ENCODE data around the gene PSMD12. TPM values are rescaled to one million over a fixed set of nuclear protein-coding genes. Genes with fewer than 3 reads are reported as not detected.
A peak's percentile ranks its signal among the peaks of the same experiment; 100 is the strongest.

The PSMD12 gene
- total and polyA plus RNA-seq, 9 of the 15 experiments (the other 6 are each of a cell fraction or from before 2014, with no cell fraction given), result 36.6 to 150 (median 65.5) TPM

- TF ChIP-seq CHD7 (IDR thresholded peaks at IDR 0.05; ENCODE audit: low read depth, low read length) (no peak), MED1 (CRISPR knock-in tag; IDR thresholded peaks at IDR 0.05; ENCODE audit: borderline replicate concordance) (no peak), CREB1 (IDR thresholded peaks at IDR 0.05) (peak; percentile 55; the same call in 1 of the 2 replicates), CREB1 (CRISPR knock-in tag; IDR thresholded peaks at IDR 0.05) (no peak), ZBTB17 (CRISPR knock-in tag; IDR thresholded peaks at IDR 0.05) (0 out of 2 replicates have a peak, but pooled peaks have one; percentile 20), PBX2 (CRISPR knock-in tag; IDR thresholded peaks at IDR 0.05; ENCODE audit: low read depth) (no peak), PBX2 (tag; conservative IDR thresholded peaks at IDR 0.05; ENCODE audit: low read depth) (peak; percentile 63; the same call in 1 of the 2 replicates), ZNF449 (CRISPR knock-in tag; IDR thresholded peaks at IDR 0.05) (peak; percentile 50; the same call in 1 of the 2 replicates), KLF16 (IDR thresholded peaks at IDR 0.05) (peak; percentile 94), SNIP1 (IDR thresholded peaks at IDR 0.05; ENCODE audit: low read depth) (no peak), MCM2 (IDR thresholded peaks at IDR 0.05; ENCODE audit: low read depth) (no peak), FOXJ2 (tag; IDR thresholded peaks at IDR 0.05) (no peak), DDX20 (tag; IDR thresholded peaks at IDR 0.05; ENCODE audit: low read depth) (no peak)
These were observed 8.1 kb upstream of the PSMD12 start (continued) for GRCh38 chr17:67374329-67375053.

Measured in K562 (cell line).